Activated CD8-positive, alpha-beta memory T cell treated with anti-CD3 and anti-CD28 coated beads, Interleukin-2, amount 50 U/mL, for 4 hours (primary cell): ENCODE measurements around the gene MAGEB3.

Experiments used
- DNase-seq: peaks from one replicate; pipeline ENCODE4 v3.0.0-alpha.2; 2020

MAGEB3 gene

GRCh38 chrX:30280428-30280827 lies 50.0 kb downstream of the MAGEB3 start:
- no peak for DNase-seq

- no peak for DNase-seq
Observed at GRCh38 chrX:30282527-30282926, 52.1 kb downstream of the MAGEB3 start.

GRCh38 chrX:30283456-30284200 lies 53.2 kb downstream of the MAGEB3 start:
- no peak for DNase-seq
